ENCODE data around the gene KDM1A. TPM values are rescaled to one million over a fixed set of nuclear protein-coding genes. Genes with fewer than 3 reads are reported as not detected.

The KDM1A gene
- total RNA-seq, 1 donor from 2014 or later, result 332 TPM

DNA sequence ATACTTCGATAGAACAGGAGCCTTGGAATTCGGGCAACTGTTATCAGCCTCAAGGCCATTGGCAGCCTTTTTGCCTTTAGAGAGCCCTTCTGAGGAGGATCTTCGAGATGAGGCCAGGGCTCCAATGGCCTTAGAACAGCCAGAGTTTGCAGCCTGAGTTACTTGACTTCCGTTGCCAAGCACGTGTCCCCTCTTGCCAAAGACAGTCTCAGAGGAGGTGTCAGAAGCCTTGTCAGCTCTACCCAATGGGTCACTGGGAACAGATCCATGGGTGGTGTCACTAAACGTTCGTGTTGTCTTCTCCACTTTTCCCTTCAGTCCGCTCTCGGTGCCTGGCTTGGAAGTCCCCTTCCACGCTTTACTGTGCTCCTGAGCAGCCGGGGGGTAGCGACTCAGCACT is 73.2 kb downstream of the KDM1A start:
- peaks cover 14% of the 10 kb centered on the region for H4K20me1 ChIP-seq (ENCODE audit: low read depth)
- Mint-ChIP-seq H3K27ac (no peak overlapping the region), H3K4me1 (peaks cover 4% of the 10 kb centered on the region), H3K9me3 (no peaks in the 10 kb centered on the region), H3K36me3 (peaks cover 43% of the 10 kb centered on the region), H3K27me3 (ENCODE audit: insufficient read depth, low read depth) (peaks cover 4% of the 10 kb centered on the region), H3K4me3 (no peak overlapping the region)
- DNase-seq (ENCODE audit: low spot score), result no peak
- no peak overlapping the region for H3K27ac ChIP-seq
- H3K4me2 ChIP-seq, result no peak overlapping the region
- H3K9me3 ChIP-seq (ENCODE audit: low read depth), result no peaks in the 10 kb centered on the region
- no peaks in the 10 kb centered on the region for H3K27me3 ChIP-seq
- no peak overlapping the region for H2AFZ ChIP-seq (replicated peaks)
- H3K9ac ChIP-seq, result no peak overlapping the region
- no peaks in the 10 kb centered on the region for H3K4me1 ChIP-seq
- no peak overlapping the region for H3K4me3 ChIP-seq
- no peaks in the 10 kb centered on the region for H3F3A ChIP-seq (ENCODE audit: low read depth)
- TF ChIP-seq CTCF (IDR thresholded peaks at IDR 0.05) (no peak), EZH2 (IDR thresholded peaks at IDR 0.05) (no peak), EZH2phosphoT487 (IDR thresholded peaks at IDR 0.05) (no peak)
- H3K79me2 ChIP-seq (ENCODE audit: low read depth), result peaks cover 36% of the 10 kb centered on the region
- no peaks in the 10 kb centered on the region for H3K36me3 ChIP-seq

- Histone ChIP-seq H3K9ac (no peak overlapping the region), H2AFZ (replicated peaks) (no peak overlapping the region), H3K27ac (no peak overlapping the region), H3K79me2 (ENCODE audit: low read depth) (peaks cover 48% of the 10 kb centered on the region), H3F3A (ENCODE audit: low read depth) (peaks cover 6% of the 10 kb centered on the region), H3K4me3 (no peak overlapping the region), H4K20me1 (ENCODE audit: low read depth) (peaks cover 47% of the 10 kb centered on the region), H3K9me3 (ENCODE audit: low read depth) (no peaks in the 10 kb centered on the region), H3K4me2 (no peak overlapping the region), H3K36me3 (no peaks in the 10 kb centered on the region), H3K4me1 (peaks cover 16% of the 10 kb centered on the region), H3K27me3 (no peaks in the 10 kb centered on the region)
- no peaks in the 10 kb centered on the region for H3K27me3 Mint-ChIP-seq (ENCODE audit: insufficient read depth, low read depth)
- no peak for DNase-seq (ENCODE audit: low spot score)
- no peak overlapping the region for H3K4me3 Mint-ChIP-seq
- H3K9me3 Mint-ChIP-seq, result no peaks in the 10 kb centered on the region
- peaks cover 27% of the 10 kb centered on the region for H3K36me3 Mint-ChIP-seq
- TF ChIP-seq CTCF (IDR thresholded peaks at IDR 0.05) (no peak), EZH2phosphoT487 (IDR thresholded peaks at IDR 0.05) (no peak), EZH2 (IDR thresholded peaks at IDR 0.05) (no peak)
- no peak overlapping the region for H3K27ac Mint-ChIP-seq
- peaks cover 8% of the 10 kb centered on the region for H3K4me1 Mint-ChIP-seq
These were observed 78.0 kb downstream of the KDM1A start for GRCh38 chr1:23097316-23097715.

GRCh38 chr1:23098463-23099170 is 79.3 kb downstream of the KDM1A start:
- no peaks in the 10 kb centered on the region for H3K9me3 ChIP-seq (ENCODE audit: low read depth)
- peaks cover 13% of the 10 kb centered on the region for H3K4me1 Mint-ChIP-seq
- H3K9me3 Mint-ChIP-seq, result no peaks in the 10 kb centered on the region
- H3K9ac ChIP-seq, result no peak overlapping the region
- H3K4me3 ChIP-seq, result no peak overlapping the region
- H3K4me2 ChIP-seq, result no peak overlapping the region
- DNase-seq (ENCODE audit: low spot score), result peak; percentile 82
- no peak overlapping the region for H3K27ac Mint-ChIP-seq
- H4K20me1 ChIP-seq (ENCODE audit: low read depth), result peaks cover 57% of the 10 kb centered on the region
- peaks cover 17% of the 10 kb centered on the region for H3K4me1 ChIP-seq
- peaks cover 56% of the 10 kb centered on the region for H3K79me2 ChIP-seq (ENCODE audit: low read depth)
- H3K27ac ChIP-seq, result no peak overlapping the region
- peaks cover 21% of the 10 kb centered on the region for H3K36me3 Mint-ChIP-seq
- no peaks in the 10 kb centered on the region for H3K27me3 Mint-ChIP-seq (ENCODE audit: insufficient read depth, low read depth)
- no peaks in the 10 kb centered on the region for H3K27me3 ChIP-seq
- TF ChIP-seq CTCF (IDR thresholded peaks at IDR 0.05) (peak; percentile 85), EZH2phosphoT487 (IDR thresholded peaks at IDR 0.05) (no peak)
- no peak overlapping the region for H3K4me3 Mint-ChIP-seq
- no peak overlapping the region for H2AFZ ChIP-seq (replicated peaks)
- no peaks in the 10 kb centered on the region for H3K36me3 ChIP-seq
- peaks cover 6% of the 10 kb centered on the region for H3F3A ChIP-seq (ENCODE audit: low read depth)

Measured in neural progenitor cell (in vitro differentiated cells).